Stimulated activated CD4-positive, alpha-beta T cell treated with anti-CD3 and anti-CD28 coated beads, Interleukin-2, amount 100 ng/mL, for 48 hours (primary cell): ENCODE measurements around the gene EIF3J.
"Not testable (repeated sequence)": the region's sequence is repeated elsewhere in the genome, so short reads cannot be mapped to it uniquely, and the experiment has no call there.

Experiments used
- DNase-seq, 2 donors: peaks; one replicate each; pipeline ENCODE4 v3.0.0-alpha.2; 2020

EIF3J gene

GRCh38 chr15:44542596-44542995 is 5.6 kb downstream of the EIF3J start:
- no peak for DNase-seq

- DNase-seq = not testable (repeated sequence)
Measured at GRCh38 chr15:44544745-44545144, 7.8 kb downstream of the EIF3J start.

GRCh38 chr15:44545913-44546802 is 9.2 kb downstream of the EIF3J start:
- peak; percentile 32 to 36 for DNase-seq

DNA sequence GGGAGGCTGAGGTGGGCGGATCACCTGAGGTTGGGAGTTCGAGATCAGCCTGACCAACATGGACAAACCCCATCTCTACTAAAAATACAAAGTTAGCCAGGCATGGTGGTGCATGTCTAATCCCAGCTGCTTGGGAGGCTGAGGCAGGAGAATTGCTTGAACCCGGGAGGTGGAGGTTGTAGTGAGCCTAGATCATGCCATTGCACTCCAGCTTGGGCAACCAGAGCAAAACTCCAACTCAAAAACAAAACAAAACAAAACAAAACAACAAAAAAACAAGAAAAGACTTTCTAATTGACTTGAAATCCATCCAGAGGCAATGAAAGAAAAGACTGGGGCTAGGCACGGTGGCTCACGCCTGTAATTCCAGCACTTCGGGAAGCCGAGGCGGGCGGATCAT is 12.2 kb downstream of the EIF3J start:
- not testable (repeated sequence) for DNase-seq

- no peak for DNase-seq
Measured at GRCh38 chr15:44550256-44550655, 13.3 kb downstream of the EIF3J start.

- DNase-seq = no peak
Measured at GRCh38 chr15:44550734-44551133, 13.8 kb downstream of the EIF3J start.

DNA sequence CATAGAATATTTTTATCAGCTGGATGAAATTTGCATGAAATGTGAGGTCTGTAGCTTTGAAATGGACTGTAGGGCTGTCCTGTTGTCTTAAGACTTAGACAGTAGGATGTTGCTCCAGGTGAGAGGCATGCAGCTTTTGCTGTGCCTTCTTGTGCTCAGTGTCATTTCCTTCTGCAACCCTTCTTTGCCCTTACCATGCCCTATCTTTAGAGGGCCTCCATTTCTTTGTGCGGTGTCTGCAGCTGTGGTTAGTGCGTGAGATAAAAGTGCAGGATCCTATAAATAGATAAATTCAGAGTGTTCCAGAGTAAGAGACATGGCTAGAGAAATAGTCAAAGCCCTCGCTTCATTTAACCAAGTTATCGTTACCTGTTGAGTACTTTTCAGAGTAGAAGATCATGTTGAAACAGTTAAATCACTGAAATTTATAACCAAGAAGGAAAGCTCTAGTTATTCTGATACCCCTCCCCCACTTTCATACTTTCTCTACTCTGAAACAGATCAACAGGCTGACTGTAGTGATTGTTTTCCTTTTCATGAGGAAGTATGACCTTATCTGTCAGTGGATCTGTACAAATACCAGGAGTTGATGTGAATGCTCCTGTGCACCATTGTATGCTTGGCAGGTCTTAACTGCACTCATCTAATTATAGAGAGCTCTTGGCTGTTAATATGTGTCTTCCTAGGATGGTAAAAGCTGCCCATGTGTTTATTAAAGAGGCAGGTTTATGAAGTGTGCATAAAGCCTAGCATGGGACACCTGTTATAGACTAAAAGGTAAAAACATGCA is 18.2 kb downstream of the EIF3J start:
- DNase-seq = no peak

GRCh38 chr15:44560926-44561325 is 24.0 kb downstream of the EIF3J start:
- not testable (repeated sequence) for DNase-seq

DNA sequence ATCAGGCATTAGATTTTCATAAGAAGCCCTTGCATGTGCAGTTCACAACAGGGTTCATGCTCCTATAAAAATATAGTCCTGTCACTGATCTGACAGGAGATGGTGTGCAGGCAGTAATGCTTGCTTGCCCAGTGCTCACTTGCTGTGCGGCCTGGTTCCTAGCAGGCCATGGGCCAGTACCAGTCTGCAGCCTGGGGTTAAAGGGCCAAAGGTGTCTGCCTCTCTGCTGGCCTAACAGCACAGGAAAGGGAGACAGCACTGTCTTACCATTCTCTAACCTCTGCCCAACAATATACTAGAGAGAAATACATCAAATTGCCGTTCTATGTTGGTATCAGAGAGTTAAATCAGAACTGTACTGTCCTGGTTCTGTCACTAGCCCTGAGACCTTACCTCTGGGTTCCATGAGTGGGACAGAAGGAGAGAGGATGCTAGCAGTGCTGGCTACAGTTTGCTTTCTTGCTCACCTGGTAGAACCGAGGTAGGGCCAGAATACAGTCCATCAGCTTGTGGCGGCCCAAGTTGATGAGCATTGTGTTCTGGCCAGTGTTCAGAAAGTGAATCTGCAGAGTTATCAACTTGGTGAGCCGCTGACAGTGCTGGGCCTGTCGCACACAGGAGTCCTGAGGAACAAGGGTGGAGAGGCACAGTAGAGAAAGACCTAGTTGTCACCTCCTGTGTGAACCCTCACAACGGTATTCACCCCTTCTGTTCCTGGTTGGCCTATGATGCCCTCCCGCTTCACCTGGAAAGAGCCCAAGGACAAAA is 28.6 kb downstream of the EIF3J start:
- no peak for DNase-seq

- DNase-seq = no peak
Measured at GRCh38 chr15:44566155-44566540, 29.2 kb downstream of the EIF3J start.

DNA sequence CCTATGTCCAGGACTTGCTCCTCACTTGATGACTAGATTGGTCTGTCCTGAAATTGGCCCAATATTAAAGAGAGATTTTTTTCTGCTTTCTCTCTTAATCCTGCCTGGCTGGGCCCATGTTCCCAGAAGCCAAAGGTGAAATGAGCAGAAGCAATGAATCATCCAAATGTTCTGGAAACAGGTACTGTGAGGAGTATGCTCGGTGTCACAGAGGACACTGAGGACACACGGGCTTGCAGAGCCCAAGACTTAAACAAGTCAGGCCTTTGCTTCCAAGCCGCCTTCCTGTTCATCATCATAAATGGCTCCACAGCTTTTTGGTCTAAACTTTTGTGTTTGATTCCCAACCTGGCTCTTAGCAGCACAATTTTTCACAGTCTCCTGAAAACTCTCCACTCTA is 31.4 kb downstream of the EIF3J start:
- no peak for DNase-seq

DNA sequence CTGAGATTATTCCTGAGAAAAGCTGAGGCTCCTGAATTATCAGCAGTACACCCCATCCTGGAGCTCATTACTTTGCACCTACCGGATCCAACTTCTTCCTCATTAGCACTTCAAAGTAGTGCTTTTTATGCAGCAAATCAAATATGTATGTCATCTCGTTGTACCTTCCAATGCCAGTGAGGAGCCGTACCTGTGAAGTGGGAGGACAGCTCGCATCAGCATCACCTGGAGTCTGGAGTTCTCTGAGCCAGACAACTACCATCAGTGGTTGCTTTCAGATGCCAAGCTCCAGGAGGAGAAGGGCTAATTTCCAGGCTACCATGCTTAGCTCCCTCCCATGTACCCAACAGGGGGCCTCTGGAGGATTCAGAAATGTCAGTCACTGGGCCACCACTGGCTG is 32.4 kb downstream of the EIF3J start:
- no peak for DNase-seq

DNA sequence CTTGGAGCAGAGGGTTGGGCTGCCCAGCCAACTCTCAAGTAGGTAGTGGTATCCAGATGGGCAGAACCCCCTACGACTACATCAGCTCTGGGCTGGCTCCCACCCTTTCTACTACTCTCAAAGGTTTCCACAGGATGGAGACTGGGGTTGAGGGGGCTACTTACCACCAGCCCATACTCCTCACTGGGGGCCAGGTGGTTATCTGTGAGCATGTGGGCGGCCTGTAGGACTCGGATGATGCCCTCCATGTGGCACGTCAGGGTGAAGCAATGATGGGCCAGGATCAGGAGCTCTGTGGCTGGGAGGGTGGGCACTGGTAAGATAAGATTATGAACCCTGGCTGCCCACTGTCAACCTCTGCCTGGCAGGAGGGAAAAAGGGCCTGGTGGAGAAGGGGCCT is 33.4 kb downstream of the EIF3J start:
- no peak for DNase-seq

GRCh38 chr15:44573386-44573785 is 36.4 kb downstream of the EIF3J start:
- no peak for DNase-seq

DNA sequence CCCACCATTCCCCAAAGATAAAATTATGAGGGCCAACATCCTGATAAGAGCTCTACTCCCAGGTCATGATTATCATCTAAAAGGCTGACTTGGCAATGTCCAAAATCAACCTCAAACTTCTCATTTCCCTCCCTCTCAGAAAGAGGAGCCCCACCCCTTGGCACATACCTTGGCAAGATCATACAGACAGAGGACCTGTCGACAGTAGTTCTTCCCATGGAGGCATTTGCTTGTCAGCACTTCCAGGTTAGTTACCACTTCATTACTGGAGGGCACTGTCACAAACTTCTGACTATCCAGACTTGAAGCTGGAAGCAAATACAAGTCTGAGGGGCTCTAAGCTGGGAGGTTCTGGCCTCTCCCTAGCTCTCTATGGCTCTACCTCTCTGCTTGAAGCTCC is 37.8 kb downstream of the EIF3J start:
- DNase-seq = no peak

DNA sequence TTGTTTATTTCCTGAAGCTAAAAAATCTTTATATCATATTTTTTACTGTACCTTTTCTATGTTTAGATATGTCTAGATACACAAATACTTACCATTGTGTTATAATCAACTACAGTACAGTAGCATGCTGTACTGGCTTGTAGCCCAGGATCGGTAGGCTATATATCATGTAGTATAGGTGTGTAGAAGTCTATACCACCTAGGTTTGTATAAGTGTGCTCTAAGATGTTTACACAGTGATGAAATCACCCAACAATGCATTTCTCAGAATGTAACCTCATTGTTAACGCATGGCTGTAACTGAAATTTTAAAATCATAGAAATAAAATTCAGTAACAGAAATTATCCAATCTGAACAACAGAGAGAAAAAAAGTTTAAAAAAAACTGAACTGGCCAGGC is 43.2 kb downstream of the EIF3J start:
- DNase-seq = no peak

DNA sequence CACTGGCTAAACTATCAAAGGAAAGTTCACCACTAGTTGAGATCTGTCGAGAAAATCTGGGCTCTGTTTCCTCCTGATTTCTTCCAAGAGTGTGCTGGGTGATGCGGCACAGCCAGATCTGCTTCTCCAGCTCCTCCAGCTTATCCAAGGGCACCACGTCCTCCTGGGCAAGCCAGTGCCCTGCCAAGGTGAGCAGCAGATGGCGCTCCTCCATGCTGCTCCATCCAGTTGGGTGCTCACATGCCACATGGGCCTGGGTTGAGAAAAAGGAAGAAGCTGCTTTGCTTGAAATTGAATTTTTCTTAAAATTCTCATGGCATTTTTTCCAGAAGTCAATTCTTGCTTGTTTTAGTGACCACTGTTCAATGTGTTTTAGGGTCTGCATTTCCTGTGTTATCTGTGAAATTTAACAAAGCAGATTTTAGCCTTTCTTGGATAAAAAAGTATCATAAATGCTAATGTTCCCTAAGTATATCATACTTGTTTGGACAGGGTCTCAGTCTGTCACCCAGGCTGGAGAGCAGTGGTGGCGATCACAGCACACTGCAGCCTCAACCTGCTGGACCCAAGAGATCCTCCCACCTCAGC is 47.3 kb downstream of the EIF3J start:
- DNase-seq = peak; percentile 44 to 45

DNA sequence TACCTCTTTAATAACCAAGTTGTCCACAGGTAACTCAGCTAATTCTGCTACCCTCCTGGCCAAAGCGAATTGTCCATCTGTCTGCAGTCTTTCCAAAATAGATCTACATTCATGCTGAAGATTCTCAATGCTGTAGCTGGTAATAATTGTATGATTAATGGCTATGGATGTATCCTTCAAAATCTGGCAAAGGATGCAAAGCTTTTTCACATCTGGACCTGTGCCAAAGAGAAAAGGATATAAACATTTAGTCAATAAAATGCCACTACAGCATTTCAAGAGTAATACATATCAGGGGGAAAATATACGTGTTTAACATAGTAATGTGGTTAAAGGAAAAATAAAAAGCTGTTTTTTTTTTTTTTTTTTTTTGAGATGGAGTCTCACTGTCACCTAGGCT is 48.7 kb downstream of the EIF3J start:
- DNase-seq = no peak

DNA sequence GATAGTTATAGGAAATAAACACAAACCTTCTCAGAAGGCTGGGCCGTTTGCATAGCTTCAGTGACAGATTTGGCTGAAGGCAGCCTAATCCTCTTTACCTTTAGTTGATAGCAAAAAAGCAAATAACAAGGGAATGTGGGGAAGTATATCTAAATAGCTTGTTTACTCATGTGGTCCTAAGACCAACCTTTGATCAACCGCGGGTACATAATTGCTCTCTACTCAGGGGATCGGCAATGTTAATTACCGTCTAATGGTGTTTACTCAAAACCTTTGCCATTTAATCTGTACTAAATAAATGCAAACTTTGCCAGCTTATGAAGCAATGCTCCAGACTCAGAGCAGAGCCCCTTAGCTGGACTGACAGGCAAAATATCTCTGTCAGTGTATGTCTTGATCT is 51.6 kb downstream of the EIF3J start:
- no peak for DNase-seq

GRCh38 chr15:44591326-44591725 is 54.4 kb downstream of the EIF3J start:
- no peak for DNase-seq

GRCh38 chr15:44593042-44593736 is 56.2 kb downstream of the EIF3J start:
- DNase-seq = no peak

DNA sequence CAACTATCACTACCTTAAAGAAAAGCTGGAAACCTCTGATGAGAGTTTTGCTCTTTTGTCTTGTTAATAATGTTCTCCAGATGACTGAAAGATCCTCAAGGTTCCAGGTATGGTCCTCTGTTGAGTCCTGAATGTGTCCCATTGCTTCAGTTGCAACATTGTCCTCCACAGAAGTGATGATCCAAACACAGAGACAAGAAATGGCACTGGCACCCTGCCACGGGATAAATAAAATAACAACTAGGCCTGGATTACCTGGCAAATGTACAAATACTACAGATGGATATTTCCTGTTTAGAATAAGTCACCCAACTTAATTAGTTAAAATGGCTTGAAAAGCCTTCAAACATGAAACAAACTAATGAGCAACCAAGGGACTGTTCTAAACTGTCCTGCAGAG is 58.3 kb downstream of the EIF3J start:
- DNase-seq = no peak
